SHP77 treated with DMSO at 0.1 percent for 48 hours (cell line): Measurements from ENCODE around the gene WNT9A.
"Not testable (repeated sequence)": the region's sequence is repeated elsewhere in the genome, so short reads cannot be mapped to it uniquely, and the experiment has no call there.

Experiments
- DNase-seq: peaks from one replicate; lab custom pipeline; 2025; lab: John Stamatoyannopoulos, UW

The WNT9A gene

GRCh38 chr1:227910511-227911153 is 37.1 kb downstream of the WNT9A start:
- no peak for DNase-seq

DNA sequence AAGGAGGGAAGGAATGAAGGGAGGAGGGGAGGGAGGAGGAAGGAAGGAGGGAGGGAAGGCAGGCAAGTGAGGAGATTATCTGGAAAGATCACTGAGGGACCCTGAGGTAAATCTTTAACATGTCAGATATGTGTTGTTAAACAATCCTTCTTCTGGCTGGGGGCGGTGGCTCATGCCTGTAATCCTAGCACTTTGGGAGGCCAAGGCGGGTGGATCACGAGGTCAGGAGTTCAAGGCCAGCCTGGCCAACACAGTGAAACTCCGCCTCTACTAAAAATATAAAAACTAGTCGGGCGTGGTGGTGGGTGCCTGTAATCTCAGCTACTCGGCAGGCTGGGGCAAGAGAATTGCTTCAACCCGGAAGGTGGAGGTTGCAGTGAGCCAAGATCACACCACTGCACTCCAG is 37.8 kb downstream of the WNT9A start:
- not testable (repeated sequence) for DNase-seq

- no peak for DNase-seq
These were observed 38.5 kb downstream of the WNT9A start for GRCh38 chr1:227909188-227909587.

DNA sequence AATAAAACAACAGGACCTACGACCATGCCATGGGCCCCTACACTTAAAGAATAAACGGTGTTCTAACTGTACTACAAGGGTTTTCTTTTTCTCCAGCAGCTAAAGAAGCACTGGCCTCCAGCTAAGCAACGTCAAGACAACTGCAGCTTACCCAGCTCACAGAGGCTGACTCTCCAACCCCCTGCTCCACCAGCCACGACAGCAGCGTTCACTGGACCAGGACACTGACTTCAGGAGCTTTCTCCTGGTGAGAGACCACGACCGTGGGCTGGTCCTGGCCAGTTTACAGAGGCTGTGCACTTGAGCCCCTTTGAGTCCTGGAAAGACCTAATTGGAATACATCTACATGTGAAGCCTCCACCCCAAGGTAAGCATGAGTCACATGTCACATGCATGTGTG is 39.4 kb downstream of the WNT9A start:
- DNase-seq: no peak

GRCh38 chr1:227907439-227908015 is 40.2 kb downstream of the WNT9A start:
- no peak for DNase-seq

- DNase-seq: no peak
These were observed 41.1 kb downstream of the WNT9A start for GRCh38 chr1:227906550-227907071.

DNA sequence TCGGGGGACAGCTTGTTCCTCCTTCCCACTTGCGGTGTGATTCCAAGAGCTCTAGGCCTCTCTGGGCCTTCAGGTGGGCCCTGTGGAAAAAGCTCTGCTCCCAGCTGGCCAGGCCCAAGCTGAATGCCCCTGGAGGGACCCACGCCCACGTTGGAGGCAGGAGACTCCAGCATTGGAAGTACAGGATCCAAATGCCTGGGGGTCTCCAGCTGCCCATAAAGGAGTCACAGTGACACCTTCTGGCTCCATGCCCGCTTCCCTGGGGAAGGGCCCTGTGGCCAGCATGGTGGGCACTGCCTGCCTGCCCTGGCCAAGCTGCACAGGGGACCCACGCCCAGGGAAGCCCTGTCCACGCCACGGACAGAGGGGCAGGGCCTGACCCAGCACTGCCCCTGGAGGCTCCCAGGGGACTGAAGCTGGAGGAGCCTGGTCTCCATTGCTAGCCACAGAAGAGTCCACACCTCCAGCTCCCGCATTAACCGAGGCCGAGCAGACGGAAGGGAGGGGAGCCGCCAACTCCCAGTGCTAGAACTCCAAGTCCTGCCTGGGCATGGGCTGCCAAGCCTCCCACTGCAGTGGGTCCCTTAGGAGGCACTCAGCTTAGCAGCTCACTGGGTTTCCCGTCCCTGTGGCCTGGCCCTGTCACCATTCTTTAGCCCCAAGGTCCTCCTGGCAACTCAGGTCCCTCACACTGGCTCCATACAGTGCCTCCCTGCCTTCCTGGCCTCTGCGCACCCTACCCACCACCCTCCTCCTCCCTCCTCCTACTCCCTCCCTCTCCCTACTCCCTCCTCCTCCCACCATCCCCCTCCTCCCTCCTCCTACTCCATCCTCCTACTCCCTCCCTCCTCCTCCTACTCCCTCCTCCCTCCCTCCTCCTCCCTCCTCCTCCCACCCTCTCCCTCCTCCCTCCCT is 41.9 kb downstream of the WNT9A start:
- DNase-seq: no peak

- DNase-seq: no peak
These were observed 43.0 kb downstream of the WNT9A start for GRCh38 chr1:227904541-227905335.

- DNase-seq: no peak
These were observed 43.9 kb downstream of the WNT9A start for GRCh38 chr1:227903614-227904501.

- no peak for DNase-seq
These were observed 44.6 kb downstream of the WNT9A start for GRCh38 chr1:227903061-227903521.

- DNase-seq: no peak
These were observed 45.1 kb downstream of the WNT9A start for GRCh38 chr1:227902641-227902990.

GRCh38 chr1:227901906-227902640 is 45.7 kb downstream of the WNT9A start:
- no peak for DNase-seq

DNA sequence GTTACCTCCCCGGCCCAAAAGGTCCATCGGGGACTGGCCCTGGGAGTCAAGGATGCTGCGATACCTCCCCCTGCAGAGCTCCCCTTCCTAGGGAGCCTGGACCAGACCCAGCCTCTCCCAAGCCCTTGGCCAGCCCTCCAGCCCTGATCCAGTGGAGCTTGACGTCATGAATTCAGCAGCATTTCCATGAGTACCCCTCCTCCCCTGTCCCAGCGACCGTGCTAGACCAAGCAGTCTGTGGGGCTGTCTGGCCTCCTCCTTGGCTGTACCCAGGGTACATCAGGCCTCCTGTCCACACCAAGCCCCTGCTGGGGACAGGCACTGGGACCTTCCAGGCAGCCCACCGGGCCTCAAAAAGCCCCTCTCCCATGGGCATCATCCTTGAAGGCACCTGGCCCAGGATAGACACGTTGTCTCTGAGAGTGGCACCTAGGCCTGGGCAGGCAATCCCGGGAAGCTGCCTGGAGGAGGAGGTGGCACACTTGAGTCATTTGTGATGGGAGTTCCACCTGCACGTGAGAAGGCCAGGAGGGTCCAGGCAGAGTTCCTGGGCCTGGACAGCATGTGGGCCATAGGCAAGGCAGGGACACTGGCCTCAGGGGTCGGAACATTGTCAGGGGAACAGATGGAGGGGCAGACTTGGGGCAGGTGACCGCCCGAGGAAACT is 46.4 kb downstream of the WNT9A start:
- no peak for DNase-seq

DNA sequence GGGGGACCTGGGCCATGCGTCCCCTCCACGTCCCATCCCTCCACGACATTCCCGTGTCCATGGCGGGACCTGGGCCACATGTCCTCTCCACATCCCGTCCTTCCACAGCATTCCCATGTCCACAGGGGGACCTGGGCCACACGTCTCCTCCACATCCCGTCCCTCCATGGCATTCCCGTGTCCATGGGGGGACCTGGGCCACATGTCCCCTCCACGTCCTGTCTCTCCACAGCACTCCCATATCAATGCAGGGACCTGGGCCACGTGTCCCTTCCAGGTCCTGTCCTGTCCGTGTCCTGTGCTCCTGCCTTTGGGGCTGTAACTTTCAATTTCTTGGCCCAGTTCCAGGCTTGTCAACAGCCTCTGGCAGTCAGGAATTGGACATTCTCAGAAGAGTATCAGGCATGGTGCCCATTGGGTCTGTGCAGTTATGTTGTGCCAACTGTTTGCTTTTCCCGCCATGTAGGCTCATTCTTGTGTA is 47.1 kb downstream of the WNT9A start:
- no peak for DNase-seq

DNA sequence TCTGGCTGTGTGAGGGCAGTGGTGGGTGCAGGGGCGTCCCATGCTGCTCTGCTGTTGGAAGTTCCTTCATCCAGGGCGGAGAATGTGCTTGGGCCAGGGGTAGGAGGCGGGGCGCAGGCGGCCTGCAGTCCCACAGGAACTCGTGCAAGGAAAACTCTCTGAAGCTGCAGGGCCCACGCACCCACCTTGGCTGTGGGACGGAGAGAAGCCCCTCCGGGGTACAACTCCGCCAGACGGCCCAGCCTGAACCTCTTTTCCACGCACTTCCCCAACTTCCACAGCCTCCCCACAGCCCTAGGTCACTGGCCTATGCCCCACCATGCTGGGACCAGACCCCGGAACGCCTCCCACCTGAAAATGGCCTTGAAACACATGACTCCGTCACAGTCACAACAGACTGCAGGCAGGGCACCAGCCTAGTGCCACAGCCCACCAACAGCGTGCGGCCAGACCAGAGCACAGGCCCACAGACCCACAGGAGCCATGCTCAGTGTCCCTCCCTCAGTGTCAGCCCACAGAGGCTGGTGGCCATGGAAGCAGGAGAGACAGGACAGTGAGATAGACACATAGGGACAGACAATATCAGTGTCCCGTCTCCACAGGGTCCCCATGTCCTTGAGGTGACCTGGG is 47.8 kb downstream of the WNT9A start:
- DNase-seq: no peak

GRCh38 chr1:227899141-227899819 is 48.5 kb downstream of the WNT9A start:
- DNase-seq: no peak

DNA sequence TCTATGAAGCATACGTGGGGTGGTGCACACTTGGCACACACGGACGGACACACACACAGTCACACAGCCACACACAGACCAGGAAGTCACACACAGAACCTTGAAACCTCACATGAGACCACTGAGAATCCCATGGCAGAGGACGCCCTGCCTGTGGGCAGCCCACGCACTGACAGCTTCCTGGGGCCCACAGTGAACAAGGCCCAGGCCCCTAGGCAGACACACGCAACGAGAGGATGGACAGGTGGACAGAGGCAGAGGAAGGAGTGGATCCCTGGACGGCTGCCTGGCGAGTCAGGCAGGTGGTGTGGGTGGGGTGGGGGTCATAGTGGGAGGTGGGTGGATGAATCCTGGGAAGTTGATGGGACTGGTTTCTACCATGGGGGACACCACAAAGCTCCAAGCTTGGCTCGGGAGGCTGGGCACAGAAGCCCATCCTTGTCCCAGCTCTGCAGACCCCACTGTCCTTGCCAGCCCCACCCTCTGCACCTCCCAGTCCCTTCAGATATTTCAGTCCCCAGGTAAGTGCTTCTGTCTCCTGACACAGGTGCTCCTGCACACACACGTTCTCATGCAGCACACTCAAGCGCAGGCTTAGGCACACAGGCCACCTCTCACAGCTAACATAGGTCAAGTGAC is 49.1 kb downstream of the WNT9A start:
- DNase-seq: no peak
